ENCODE data around the gene TBCD.
A peak's percentile ranks its signal among the peaks of the same experiment; 100 is the strongest.

Gene TBCD

DNA sequence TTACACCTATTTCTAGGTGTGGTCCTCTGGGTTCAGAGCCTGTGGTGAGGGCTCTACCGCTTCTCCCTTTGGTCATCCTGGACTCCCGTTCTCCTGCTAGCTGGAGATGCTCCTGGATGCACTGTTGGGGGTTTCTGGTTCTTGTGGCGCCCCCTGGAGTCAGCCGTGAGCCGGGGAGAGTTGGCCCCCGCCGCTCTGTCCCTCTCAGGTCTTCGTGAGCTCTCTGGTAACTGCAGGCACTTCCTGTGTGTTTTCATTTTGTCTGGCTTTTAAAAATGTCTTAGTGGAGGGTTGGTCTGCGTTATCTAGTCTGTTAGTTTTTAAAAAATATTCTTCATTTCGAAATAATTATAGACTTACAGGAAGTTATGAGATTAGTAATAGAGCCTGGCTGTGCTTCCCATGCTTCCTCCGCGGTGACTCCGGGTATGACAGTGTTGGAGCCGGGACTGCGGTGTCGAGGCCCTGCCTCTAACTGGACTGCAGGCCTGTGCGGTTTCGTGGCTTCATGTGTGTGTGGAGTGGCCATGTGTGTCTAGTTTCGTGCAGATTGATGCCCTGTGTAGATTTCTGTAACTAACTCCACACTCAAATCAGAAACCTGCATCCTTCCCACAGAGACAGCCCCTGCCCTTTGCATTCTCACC lies 166.0 kb downstream of the TBCD start:
- intact Hi-C loops (cut with DNase I) = loop anchor here (10.0 kb wide), 1 partner anchor 133 kb away; no protein-coding TSS in a partner anchor
- peak in 1 of 42 donors; percentile 28 for DNase-seq

DNA sequence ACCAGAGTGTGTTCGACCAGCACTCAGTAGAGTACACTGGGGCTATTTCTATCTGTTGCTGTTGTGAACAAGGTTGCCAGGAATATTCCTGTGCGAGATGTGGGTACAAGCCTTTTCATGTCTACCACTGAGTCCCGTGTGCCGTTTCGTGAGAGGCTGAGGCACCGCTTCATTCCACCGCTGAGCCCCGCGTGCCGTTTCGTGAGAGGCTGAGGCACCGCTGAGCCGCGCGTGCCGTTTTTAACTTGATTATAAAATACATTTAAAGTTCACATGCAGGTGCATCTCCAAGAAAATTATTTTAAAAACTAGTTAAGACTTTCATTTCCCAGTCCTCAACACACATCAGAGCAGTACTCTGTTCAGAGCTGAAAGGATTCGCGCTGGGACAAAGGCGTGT lies 166.6 kb downstream of the TBCD start:
- DNase-seq = no peak
- intact Hi-C loops (cut with DNase I) = loop anchor here (10.0 kb wide), 1 partner anchor 134 kb away; no protein-coding TSS in a partner anchor

- peak in 21 of 42 donors; percentile 26 to 63 (median 37) for DNase-seq
- intact Hi-C loops (cut with DNase I) = no loop called here
Observed at GRCh38 chr17:82920150-82920549, 168.3 kb downstream of the TBCD start.

DNA sequence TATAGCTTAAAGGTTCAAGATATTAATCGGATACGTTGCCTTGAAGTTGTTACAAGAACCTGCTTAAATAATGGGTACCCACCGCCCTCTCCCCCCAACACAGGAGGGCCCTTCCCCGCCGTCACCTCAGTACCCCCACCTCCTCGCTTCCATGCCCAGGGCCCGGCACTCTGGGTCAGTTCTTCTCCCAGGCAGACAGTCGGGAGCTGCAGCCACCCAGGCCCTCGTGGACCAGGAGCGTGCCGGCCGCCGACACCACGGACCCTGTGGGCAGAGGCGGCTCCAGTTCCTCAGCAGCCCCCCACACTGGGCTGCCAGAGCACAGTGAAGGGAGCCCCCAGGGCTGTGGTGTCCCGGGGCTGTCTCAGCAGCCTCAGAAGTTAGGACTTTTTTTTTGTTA lies 168.8 kb downstream of the TBCD start:
- no peak for DNase-seq
- intact Hi-C loops (cut with DNase I) = no loop called here

DNA sequence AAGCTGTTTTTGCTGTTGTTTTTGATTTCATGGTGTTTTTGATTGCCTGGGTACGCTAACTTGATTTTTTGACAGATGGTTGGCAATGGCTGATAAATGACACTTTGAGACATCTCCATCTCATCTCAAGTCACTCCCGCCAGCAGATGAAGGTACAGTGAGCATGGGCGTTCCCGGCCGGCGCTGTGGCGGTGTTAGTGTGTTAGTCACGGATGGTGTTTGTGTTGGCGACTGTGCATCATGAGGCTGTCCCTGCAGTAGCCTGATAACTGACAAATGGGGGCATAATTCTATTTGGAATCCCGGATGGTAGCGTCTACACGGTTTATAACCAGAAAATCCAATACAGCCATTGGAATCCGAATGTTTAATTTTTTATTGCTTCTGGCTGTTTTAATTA lies 169.6 kb downstream of the TBCD start:
- intact Hi-C loops (cut with DNase I) = no loop called here
- no peak for DNase-seq

- intact Hi-C loops (cut with DNase I) = no loop called here
- no peak for DNase-seq
Observed at GRCh38 chr17:82922646-82923045, 170.8 kb downstream of the TBCD start.

DNA sequence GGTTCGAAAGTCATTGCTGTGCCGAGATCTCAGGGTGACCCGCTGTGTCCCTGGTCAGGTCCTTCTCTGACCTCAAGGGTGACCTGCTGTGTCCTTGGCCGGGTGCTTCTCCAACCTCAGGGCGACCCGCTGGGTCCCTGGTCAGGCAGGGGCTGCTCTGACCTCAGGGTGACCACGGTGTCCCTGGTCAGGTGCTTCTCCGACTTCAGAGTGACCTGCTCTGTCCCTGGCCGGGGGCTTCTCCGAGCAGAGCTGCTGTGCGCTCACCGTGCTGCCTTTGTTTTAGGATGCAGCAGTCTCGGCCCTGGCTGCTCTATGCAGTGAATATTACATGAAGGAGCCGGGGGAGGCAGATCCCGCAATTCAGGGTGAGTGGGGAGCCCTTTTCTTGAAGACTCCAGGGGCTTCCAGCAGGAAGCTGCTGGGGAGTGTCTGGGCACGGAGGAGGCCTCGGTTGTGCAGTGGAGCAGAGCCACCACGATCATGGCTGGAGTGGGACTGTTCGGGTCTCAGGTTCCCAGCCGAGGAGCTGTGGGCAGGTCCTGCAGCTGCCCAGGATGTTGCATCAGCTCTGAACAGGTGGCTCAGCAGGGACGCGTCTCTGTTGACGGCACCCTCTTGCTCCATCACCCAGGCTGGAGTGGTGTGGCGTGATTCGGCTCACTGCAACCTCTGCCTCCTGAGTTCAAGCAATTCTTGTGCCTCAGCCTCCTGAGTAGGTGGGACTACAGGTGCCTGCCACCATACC lies 171.7 kb downstream of the TBCD start:
- intact Hi-C loops (cut with DNase I) = no loop called here
- no peak for DNase-seq

DNA sequence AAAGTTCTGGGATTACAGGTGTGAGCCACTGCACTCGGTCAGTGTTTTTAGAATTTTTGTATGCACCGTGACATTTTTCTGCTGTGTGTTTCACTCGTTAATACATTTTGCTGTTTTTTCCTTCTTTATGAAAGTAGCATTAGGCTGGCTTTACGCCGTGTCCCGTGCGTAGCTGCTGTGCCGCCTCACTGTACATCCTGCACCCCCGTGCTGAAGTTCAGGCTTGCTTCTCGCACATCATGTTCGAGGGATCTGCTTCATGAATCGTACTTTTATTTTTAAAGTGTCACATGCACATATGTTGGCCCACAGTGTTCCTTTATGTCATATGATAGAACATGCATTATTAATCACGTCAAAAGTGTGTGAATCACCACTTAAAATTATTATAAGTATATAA lies 172.3 kb downstream of the TBCD start:
- no peak for DNase-seq

DNA sequence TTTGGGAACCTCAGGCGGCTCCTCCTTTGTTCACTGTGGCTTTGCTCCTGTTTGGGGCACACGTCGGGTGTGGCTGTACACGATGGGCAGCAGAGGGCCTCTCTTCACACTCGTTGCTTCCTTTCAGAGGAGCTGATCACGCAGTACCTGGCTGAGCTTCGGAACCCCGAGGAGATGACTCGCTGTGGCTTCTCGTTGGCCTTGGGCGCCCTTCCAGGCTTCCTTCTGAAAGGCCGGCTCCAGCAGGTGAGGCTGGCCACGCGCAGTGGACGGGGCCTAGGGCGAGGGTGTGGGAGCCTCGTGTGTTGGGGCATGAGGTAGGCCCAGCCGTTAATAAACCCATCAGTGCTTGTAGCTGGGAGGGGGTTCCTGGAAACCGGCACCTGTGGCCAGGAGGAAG lies 172.9 kb downstream of the TBCD start:
- no peak for DNase-seq
- intact Hi-C loops (cut with DNase I) = no loop called here

More for the DNA sequence above, 172.3 kb downstream of the TBCD start:
- intact Hi-C loops (cut with DNase I) = no loop called here

GRCh38 chr17:82925336-82925735 lies 173.5 kb downstream of the TBCD start:
- intact Hi-C loops (cut with DNase I) = no loop called here
- DNase-seq = no peak

DNA sequence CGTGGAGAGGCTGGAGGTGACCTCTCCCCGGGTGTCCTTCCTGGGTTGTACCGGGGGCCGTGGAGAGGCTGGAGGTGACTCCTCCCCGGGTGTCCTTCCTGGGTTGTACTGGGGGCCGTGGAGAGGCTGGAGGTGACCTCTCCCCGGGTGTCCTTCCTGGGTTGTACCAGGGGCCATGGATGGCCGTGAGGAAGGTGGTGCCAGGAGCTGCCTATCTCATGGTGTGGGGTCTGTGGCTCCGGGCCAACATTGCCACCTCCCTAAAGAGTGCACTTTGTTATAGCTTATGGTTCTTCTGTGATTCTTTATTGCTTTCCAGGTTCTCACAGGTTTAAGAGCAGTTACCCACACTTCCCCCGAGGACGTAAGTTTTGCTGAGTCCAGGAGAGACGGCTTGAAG lies 174.2 kb downstream of the TBCD start:
- DNase-seq = no peak
- intact Hi-C loops (cut with DNase I) = no loop called here

DNA sequence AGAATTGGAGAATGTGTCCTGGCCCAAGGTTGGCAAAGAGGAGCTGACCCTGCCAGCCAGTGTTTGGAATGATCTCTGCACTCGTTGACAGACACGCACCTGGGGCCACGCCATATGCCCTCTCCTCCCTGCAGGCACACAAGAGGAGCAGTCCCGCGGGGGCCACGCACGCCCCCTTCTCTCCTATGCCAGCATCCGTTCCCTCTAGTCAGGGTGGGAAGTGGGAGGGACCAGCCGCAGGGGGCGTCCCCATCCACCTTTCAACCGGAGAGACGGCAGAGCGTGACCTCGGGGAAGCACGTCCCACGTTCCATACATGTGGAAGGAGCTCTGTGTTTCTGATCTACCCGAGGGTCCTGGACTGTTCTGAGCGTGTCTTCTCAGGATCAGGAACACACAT lies 174.9 kb downstream of the TBCD start:
- no peak for DNase-seq
- intact Hi-C loops (cut with DNase I) = no loop called here

- DNase-seq = no peak
- intact Hi-C loops (cut with DNase I) = no loop called here
Observed at GRCh38 chr17:82927311-82927660, 175.4 kb downstream of the TBCD start.

DNA sequence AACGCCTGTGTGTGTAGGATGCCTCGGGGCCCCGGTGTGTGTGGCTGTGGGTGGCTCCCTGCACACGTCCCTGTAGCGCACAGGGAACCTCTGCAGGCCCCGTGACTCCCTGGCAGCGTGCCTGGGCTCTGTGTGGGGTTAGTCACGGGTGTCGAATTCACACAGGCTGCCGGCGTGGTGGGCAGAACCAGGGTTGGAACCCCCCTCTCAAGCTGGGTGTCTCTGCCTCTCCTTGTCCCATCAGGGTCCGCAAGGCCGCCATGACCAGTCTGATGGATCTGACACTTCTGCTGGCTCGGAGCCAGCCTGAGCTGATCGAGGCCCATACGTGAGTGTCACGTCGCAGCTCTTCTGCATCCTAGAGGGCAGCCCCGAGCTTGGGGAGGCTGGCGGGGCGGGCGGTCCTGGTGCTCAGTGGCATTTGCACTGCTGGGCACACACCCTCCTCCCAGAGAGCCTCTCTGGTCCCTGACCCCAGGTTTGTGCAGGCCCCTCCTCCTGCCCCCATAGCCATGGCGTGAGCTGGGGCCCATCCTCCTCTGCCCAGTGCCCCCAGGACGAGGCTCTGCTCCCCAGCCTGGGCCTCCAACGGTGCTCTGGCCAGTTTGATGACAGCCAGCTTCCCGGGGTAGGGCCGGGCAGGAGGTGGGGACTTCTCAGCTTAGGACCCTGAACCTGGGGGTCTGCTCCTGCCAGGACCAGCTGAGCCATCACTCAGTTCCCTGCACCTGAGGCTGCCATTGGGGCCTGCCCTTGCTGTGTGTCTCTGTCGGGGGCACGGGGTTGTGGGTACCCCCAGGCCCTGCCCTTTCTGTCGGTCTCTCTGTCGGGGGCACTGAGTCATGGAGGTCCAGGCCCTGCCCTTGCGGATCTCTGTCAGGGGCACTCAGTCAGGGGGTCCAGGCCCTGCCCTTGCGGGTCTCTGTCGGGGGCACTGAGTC lies 176.1 kb downstream of the TBCD start:
- peak; percentile 37 to 90 (median 74) for DNase-seq
- intact Hi-C loops (cut with DNase I) = no loop called here

GRCh38 chr17:82929011-82929622 lies 177.3 kb downstream of the TBCD start:
- intact Hi-C loops (cut with DNase I) = no loop called here
- DNase-seq = peak in 6 of 42 donors; percentile 4 to 32 (median 10)

DNA sequence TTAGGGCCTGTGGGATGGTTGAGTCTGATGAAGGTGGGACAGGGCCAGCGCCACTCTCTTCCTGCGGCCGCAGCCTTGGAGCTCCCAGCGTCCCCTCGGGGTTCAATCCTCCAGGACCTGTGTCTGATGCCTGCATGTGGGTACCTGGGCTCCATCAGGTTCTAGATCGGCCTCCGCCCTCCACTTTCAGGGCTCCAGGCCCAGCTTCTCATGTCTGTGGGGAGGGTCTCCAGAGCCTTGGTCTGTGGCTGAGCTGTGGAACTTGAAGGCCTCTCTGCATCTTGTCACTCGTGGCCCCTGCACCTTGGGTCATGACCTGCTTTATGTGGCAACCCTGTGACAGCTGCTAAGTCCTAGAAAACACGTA lies 177.8 kb downstream of the TBCD start:
- DNase-seq = peak in 8 of 42 donors; percentile 0 to 13 (median 3)
- intact Hi-C loops (cut with DNase I) = no loop called here

DNA sequence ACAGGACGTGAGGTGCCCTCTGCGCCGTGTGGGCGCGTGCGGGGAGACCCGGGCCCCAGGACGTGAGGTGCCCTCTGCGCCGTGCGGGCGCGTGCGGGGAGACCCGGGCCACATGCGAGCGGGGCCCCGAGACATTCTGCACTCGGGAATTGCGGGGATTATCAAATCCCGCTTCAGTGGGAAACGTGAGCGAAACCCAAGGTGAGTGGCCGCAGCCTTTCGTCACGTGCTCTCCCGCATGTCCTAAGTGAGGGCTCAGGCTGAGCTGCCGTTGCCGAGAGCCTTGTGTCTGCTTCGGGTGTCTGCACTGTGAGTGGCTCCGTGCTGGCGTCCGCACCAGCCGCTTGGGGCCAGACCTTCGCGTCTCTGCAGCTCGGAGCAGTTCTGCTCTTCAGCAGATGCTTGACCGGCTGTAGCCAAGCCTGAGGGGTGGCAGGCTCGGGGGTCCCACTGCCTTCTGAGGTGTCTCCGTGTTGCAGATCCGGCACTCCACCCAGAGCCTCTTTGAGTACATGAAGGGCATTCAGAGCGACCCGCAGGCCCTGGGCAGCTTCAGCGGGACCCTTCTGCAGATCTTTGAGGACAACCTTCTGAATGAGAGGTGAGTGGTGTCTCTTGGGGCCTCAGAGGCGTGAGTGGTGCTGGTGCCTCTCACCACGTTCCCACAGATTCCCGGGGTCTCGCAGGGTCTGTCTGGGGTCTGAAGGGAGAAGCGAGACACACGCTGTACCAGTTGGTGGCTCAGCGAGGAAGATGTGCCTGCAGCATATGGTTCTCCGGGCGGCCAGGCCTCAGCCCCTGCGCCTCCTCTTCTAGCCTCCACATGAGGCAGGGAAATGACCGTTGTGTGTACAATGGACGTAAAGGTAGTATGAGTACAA lies 178.4 kb downstream of the TBCD start:
- intact Hi-C loops (cut with DNase I) = no loop called here
- DNase-seq = peak in 12 of 42 donors; percentile 4 to 30 (median 12)

DNA sequence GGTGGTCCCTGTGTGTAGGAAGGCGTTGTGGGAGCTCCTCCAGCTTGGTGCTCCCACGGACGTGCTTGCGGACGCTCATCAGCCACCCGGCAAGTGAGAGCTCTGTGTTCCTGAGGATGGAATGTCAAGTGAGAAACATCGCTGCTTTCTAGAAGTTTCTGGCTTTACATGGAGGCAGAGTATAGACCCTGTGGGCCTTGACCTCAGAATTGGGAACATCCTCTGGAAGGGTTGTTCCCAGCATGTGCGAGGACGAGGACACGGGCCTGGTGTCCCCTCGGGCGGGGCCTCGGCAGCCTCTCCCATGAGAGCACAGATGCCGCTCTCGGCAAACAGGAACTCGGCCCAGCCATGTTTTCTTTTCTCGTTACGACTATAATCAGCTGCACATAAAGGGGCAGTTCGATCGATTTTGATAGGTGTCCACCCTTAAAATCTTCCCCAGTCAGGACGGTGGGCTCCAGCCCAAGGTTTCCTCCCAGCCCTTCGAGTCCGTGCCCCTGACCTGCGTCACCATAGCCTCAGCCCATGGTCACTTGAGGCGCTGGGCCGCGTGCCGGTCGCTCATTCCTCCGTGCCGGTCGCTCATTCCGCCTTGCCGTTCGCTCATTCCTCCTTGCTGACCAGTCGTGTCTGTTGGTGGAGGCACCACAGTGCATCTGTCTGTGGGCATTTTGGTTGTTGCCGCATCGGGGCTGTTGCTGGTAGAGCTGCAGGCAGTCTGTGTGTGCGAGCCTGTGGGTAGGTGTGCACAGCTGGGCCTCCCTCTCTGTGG lies 179.2 kb downstream of the TBCD start:
- DNase-seq = peak in 17 of 42 donors; percentile 1 to 38 (median 11)
- intact Hi-C loops (cut with DNase I) = no loop called here
